ENCODE measurements around the gene MT2A.

MT2A gene

DNA sequence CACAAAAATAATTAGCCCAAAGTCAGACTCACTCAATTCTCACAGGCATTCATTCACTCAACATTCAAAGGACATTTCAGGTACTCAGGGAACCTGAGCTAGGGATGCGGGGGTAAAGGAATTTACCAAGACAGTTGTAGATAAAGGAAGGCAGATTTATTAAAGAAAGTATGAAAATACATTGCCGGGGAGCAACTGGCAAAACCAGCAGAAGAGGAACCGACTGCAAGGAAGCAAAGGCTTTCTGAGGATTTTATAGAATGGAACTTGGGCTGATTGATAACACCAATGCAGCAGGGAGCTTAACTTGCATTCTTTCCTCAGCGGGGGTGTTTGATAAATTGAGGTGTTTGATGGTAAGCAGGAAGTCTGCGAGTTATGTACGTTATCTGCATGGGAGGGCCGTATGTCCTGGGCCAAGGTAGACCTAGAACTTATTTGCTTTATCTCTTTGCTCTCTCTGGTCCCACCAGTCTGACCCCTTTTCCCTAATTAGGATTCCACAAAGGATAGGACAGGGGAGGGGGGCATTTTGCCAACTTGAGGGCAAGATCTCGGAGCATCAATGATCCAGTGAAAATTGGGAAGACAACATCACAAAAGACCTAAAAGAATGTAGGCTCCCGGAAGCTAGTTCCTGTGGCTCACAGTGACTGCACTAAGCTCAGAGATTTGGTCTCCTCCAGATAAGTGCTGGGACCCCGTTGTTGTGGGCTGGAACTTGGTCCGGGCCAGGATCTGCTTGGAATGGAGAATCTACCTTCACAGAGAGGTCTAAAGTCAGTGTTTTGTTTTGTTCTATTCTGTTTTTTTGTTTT lies 24.8 kb upstream of the MT2A start:
- ChIA-PET CTCF (no interaction called here), POLR2A (ENCODE audit: low non-redundant PET) (no interaction called here)
- no peak overlapping the region for H3K27ac ChIP-seq
- TF ChIP-seq CTCF (conservative IDR thresholded peaks at IDR 0.05; ENCODE audit: low read depth) = no peak
- DNase-seq (ENCODE audit: low spot score) = no peak

- no peak for DNase-seq (ENCODE audit: low spot score)
- H3K27ac ChIP-seq = no peak overlapping the region
- ChIA-PET CTCF (interaction anchor here (0.5 to 1.4 kb wide), 2 partner anchors 16 to 20 kb away, joined by 3 to 6 read pairs; no protein-coding TSS in a partner anchor), POLR2A (ENCODE audit: low non-redundant PET) (no interaction called here)
- no peak for TF ChIP-seq CTCF (conservative IDR thresholded peaks at IDR 0.05; ENCODE audit: low read depth)
These were observed 24.1 kb upstream of the MT2A start for GRCh38 chr16:56584276-56584675.

DNA sequence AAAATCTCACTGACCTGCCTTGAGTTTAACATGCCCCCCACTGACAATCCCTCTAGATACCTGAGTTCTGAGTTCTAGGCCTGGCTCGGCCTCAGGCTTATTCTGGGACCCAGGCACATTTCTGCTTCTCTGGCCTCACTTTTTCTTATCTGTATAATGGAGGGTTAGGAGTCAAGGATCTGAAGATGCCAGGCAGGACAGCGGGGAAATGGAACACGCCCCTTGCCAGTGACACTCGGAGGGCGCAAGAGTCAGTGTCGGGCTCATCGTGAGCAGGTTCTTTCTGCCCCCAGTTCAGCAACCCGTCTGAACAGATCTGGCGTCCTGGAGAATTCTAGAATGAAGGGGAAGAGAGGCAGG lies 19.6 kb upstream of the MT2A start:
- ChIA-PET POLR2A (ENCODE audit: low non-redundant PET) (no interaction called here), CTCF (no interaction called here)
- no peak overlapping the region for H3K27ac ChIP-seq
- no peak for TF ChIP-seq CTCF (conservative IDR thresholded peaks at IDR 0.05; ENCODE audit: low read depth)
- DNase-seq (ENCODE audit: low spot score) = no peak

DNA sequence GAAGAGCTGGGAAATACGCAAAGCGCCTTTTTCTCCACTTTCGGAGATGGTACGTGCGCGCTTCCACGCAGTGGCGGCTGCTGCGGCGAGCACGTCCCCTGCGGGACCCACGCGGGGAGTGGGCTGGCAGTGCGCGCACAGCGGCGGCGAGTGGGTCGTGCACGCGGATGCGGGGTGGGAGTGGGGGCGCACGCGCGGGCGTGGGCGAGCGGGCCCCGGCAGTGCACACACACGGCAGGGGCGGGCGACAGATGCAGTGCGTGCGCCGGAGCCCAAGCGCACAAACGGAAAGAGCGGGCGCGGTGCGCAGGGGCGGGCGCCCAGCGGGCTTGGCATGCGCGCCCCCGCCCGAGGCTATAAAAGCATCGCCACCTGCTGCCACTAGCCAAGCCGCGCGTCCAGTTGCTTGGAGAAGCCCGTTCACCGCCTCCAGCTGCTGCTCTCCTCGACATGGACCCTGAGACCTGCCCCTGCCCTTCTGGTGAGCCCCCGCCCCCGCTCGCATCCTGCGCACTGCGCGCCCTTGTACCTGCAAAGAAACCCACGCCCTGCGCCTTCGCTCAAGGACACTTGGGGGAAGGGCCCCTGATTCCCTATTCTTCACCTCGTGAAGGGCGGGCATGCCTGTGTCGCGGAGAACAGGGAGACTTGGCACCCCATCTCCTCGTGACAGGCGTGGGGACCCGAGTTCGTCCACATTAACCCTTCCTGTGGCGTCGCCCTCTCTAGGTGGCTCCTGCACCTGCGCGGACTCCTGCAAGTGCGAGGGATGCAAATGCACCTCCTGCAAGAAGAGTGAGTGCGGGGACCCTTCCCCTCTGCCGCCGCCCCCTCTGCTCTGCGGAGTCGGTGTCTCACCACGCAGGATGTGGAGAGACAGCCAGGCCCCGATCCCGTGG lies 19.0 kb upstream of the MT2A start, which contains the start of gene MT3:
Gene MT3 (plus strand): TSS at position 388 of the 899 bp plus-strand sequence. CDS start 63 bp downstream, at position 451.
- TF ChIP-seq CTCF (conservative IDR thresholded peaks at IDR 0.05; ENCODE audit: low read depth) = peak; percentile 11; the same call in 1 of the 2 replicates
- POLR2A ChIA-PET (ENCODE audit: low non-redundant PET) = no interaction called here
- DNase-seq (ENCODE audit: low spot score) = no peak
- H3K27ac ChIP-seq = no peak within 1 kb of the TSS
- CTCF ChIA-PET = interaction anchor here (1.2 kb wide), 1 partner anchor 11 kb away, joined by 3 read pairs; no protein-coding TSS in a partner anchor

- H3K27ac ChIP-seq = no peak overlapping the region
- TF ChIP-seq CTCF (conservative IDR thresholded peaks at IDR 0.05; ENCODE audit: low read depth) = no peak
- CTCF ChIA-PET = interaction anchor here (1.3 kb wide), 1 partner anchor 9 kb away, joined by 3 read pairs; no protein-coding TSS in a partner anchor
- no peak for DNase-seq (ENCODE audit: low spot score)
- POLR2A ChIA-PET (ENCODE audit: low non-redundant PET) = no interaction called here
These were observed 16.9 kb upstream of the MT2A start for GRCh38 chr16:56591377-56592060.
